NCI-H1694 treated with DMSO at 0.1 percent for 48 hours (cell line): ENCODE data around the gene ZGRF1.
"Not testable (repeated sequence)": the region's sequence is repeated elsewhere in the genome, so short reads cannot be mapped to it uniquely, and the experiment has no call there.

Experiments
- DNase-seq: peaks from one replicate; lab custom pipeline; 2025; lab: John Stamatoyannopoulos, UW

The ZGRF1 gene, protein sequence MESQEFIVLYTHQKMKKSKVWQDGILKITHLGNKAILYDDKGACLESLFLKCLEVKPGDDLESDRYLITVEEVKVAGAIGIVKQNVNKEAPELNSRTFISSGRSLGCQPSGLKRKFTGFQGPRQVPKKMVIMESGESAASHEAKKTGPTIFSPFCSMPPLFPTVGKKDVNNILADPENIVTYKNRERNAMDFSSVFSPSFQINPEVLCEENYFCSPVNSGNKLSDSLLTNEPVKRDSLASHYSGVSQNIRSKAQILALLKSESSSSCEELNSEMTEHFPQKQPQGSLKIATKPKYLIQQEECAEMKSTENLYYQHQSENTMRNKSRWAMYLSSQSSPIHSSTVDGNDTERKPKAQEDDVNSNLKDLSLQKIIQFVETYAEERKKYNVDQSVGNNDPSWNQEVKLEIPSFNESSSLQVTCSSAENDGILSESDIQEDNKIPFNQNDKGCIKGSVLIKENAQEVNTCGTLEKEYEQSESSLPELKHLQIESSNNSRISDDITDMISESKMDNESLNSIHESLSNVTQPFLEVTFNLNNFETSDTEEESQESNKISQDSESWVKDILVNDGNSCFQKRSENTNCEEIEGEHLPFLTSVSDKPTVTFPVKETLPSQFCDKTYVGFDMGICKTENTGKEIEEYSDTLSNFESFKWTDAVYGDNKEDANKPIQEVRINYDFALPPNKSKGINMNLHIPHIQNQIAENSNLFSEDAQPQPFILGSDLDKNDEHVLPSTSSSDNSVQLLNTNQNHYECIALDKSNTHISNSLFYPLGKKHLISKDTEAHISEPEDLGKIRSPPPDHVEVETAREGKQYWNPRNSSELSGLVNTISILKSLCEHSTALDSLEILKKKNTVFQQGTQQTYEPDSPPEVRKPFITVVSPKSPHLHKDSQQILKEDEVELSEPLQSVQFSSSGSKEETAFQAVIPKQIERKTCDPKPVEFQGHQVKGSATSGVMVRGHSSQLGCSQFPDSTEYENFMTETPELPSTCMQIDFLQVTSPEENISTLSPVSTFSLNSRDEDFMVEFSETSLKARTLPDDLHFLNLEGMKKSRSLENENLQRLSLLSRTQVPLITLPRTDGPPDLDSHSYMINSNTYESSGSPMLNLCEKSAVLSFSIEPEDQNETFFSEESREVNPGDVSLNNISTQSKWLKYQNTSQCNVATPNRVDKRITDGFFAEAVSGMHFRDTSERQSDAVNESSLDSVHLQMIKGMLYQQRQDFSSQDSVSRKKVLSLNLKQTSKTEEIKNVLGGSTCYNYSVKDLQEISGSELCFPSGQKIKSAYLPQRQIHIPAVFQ (N-terminal part only)

DNA sequence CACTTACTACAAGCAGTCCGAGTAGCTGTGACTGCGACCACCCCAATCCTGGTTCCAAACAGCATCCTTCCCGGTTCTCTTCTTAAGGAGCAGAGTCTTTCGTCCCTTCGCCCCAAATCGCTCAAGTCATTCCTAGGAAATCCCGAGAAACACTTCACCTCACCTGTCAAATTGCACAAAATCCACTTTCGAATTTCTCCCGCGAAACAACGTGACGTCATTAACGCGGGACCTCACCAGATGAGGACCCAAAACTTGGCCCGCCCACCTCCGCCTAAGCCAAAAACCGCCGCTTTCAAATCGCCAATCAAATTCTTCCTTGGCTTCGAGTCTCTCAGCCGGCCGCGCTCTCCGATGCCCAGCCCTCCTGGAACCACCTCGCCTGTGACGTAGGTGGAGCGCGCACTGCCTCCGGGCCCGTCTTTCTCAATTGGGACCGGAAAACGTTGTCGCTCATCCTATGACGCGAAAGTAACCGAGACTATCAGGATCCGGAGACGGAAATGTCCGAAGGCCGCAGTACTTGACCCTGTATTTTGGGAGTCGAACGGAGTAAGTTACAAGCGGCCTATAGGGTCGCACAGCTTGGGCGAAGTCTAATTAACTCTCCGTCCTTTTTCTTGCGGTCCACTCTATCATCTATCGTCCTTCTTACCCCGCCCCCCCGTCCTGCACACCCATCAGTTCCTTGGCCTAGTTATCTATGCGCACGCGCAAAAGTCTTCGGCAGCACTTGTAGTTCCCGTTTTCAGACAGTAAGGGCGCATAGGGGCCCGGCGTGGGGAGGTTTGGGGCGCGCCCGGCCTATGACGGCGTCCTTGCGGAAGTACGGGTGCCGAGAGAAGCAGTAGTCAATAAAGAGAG is at the start of gene ZGRF1, which contains the start of gene LARP7:
TSS of gene ZGRF1 (minus strand) at position 222 of the 864 bp plus-strand sequence. CDS start 3,733 bp downstream, outside the sequence.
TSS of gene LARP7 (plus strand) at position 456 of the 864 bp plus-strand sequence. CDS start 7,527 bp downstream, outside the sequence.
- peak; percentile 96 for DNase-seq

DNA sequence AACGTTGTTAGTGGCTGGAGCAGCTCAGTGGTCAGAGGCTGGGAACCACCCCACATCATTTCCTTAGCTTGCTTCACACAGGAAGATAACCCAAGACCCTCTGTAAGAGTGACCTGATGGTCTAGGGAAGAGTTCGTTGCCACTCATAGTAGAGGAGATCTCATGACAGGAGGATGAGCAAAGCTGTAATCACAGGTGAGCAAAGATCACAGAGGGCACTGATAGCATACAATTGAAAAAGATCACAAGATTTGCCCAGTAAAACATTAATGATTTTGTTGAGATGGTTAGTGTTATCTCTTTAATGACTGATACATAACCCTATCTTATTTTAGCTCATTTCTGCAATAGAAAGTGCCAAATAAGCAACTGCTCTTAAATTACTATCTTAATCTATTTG is 44.3 kb upstream of the ZGRF1 start:
- DNase-seq: no peak

DNA sequence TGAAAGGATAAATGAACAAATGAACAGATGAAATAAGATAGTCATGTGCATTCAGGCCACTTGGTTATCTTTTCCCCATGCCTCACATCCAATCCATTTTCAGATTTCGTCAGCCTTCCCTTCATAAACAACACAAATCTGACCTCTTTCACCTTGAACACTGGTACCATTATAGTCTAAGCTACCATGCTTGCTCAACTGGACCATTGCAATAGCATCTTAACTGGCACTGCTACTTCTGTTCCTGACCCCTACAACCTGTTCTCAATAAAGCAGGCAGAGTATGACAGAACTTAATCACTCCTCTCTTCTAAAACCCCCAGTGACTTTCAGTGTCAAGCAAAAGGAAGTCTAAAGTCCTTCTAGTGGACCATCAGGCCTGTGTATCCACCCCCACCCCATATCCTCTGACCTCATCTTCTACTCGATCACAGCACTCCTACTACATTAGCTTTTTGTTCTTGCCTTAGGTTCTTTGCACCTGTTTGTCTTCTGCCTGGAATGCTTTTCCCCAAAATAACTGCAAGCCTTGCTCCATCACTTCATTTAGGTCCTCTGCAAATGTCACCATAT is 40.9 kb upstream of the ZGRF1 start:
- DNase-seq: no peak

DNA sequence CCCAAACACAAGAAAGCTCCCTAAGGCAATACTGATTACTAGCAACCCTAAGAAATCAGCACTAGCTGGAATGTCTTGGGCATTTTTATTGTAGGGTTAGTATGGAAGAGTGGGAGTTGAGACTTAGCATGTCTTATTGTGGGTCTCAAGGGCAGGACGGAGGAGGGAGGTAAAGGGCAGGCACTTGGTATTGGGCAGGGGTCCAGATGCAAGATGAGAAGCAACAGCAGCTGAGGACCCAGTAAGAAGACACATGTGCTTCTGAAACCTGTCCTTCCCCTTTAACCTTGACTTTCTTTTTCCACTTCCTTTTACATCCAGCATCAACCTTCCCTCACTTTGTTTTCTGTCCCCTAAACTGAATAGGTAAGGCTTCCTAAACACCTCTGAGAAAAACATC is 37.7 kb upstream of the ZGRF1 start:
- no peak for DNase-seq

DNA sequence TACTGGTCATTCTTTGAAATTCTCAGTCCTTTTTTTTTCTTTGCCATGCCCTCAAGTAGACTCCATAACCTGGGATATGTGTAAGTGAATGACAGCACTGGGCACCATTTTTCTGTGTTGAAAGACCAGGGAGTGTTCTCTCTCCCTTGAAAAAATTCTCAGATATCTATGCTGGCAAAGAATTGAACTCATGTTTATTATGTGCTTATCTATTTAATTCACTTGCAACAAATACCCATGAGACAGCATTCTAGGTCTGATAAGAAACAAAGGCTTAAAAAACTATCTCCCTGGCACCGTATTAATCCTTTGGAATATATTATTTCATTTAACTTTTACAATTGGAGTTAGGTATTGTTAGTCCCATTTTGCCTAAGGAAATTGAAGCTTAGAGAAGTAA is 37.0 kb upstream of the ZGRF1 start:
- no peak for DNase-seq

DNA sequence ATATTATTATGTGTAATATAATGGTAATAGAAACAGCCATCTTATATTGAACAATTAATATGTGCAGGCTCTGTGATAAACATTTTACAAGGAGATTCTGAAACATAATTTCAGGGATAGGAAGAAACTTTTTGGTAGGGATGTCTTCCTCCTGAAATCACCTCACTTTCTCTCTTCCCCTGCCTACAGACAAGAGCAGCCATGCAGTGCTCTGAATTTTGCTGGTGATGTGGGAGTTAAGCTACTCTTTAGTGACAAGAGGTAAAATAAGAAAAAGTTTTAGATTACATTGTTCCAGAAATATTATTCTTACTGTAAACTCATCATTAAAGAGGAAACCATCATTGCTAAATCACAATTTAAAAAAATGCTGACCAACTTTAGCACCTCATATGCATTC is 36.4 kb upstream of the ZGRF1 start:
- DNase-seq: no peak

DNA sequence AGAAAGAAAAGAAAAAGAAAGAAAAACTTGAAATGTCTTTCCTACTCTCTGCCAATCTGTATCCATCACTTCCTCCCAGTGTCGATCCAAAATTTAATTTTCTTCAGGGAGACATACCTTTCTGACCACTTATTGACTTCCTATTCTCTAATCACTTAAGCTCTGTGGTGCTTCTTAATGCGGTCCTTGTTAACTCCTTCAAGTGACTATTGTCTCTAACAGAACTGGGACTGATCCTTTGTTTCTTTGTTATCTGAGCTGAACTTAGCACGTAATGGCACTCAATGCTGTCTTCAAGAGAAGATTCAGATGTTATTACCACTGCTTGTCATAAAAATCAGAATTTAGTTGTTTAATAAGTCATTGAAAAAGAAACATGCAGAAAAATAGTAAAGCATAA is 31.4 kb upstream of the ZGRF1 start:
- no peak for DNase-seq

DNA sequence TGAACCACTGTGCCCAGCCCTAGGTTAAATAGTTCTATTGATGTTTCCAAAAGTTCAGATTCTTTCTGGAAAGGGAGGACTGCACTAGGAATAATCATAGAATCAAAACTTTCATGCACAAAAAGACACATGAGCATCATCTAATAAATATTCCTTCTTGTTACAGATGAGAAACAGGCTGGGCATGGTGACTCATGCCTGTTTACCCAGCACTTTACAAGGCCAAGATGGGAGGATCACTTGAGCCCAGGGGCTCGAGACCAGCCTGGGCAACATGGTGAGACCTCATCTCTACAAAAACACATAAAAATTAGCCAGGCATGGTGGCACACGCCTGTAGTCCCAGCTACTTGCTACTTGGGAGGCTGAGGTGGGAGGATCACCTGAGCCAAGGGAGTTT is 27.9 kb upstream of the ZGRF1 start:
- DNase-seq: no peak

DNA sequence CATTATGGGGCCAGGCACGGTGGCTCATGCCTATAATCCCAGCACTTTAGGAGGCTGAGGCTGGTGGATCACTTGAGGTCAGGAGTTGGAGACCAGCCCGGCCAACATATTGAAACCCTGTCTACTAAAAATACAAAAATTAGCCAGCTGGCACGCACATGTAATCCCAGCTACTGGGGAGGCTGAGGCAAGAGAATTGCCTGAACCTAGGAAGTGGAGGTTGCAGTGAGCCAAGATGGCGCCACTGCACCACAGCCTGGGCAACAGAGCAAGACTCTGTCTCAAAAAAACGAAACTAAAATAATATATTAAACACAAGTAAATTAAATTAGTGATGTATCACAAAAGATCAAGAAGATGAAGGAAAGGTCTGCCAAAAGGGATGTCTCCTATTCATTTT is 19.4 kb upstream of the ZGRF1 start:
- DNase-seq: not testable (repeated sequence)

DNA sequence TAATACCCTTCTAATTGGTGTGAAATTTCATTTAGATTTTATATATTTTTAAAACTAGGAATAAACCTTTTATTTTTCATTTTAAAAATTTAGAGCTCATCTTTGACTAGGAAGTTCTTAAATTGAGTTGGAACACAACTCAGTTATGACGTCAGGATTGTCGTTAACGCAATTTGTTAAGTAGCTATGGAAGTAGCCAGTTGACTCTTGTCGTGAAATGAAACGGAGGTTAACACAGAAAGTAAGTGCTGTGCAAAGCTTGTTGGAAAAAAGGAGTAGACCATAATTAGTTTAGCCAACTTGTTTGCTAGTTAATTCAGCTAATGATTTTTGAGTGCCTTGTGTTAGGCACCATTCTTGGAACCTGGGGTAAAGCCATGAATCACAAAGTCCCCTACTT is 18.6 kb upstream of the ZGRF1 start:
- no peak for DNase-seq

DNA sequence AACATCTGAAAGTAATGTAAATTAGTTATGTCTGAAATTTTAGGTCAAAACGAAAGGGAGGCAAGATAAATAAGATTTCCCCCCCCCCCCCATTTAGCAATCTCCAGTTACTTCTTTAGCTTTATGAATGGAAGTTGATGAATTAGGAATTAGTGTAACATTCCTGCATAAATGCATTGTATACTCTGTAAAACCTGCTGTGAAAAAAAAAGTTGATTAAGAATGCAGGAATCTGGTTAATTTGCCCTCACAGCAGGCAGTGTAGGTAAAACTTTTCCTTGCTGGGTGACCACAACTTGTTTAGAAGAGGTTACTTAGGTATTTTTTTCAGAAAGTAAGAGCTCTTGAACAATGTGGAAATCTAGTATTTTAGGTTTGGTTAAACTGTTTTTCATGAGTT is 15.5 kb upstream of the ZGRF1 start:
- DNase-seq: no peak

DNA sequence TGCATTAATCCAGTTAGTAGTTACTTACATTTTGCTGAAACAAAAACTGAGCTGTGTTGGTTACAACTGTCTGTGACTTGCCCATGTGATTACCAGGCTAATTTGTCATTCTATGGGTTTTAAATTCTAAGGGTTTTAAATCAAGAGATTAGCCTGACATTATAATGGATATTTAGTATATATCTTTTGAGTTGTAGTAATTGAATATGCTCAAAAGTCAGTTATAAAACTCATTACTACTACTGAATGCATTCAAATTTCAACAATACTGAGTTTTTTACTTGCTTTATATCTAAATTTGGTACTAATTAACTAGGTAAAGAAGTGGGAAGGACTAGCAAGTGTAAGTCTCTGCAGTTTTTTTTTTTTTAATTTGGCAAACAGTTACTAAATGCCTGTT is 14.9 kb upstream of the ZGRF1 start:
- DNase-seq: no peak

DNA sequence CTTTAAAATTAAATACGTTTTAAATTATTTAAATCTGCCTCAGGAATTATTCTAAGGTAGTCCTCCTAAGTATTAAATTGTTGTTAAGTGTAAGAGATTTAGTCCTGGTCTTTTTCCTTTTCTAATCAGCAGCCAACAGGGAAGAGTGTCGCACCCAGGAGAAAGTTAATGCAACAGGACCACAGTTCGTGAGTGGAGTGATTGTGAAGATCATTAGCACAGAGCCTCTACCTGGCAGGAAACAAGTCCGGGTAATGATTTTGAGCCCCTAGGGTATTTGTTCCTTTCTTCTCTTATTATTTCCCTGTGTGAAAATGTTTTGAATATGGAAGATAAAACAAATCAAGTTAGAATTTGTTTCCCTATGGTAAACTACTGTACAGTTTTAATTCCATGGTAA is 13.6 kb upstream of the ZGRF1 start:
- DNase-seq: no peak

DNA sequence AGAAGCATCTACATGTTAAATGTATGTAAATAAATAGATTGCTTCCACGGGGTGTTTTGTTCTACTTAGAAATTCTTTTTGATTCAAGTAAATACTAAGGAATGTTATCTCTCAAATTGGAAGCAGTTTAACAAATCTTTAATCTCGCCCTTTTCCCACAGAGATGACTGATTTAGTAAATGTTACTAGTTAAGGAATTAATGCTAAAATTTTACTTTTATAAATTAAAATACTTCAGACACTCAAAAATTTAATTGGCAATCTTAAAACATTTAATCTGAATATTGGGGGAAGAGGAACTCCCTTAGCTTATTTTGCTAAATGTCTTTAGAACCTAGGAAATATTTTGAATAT is 12.3 kb upstream of the ZGRF1 start:
- no peak for DNase-seq

DNA sequence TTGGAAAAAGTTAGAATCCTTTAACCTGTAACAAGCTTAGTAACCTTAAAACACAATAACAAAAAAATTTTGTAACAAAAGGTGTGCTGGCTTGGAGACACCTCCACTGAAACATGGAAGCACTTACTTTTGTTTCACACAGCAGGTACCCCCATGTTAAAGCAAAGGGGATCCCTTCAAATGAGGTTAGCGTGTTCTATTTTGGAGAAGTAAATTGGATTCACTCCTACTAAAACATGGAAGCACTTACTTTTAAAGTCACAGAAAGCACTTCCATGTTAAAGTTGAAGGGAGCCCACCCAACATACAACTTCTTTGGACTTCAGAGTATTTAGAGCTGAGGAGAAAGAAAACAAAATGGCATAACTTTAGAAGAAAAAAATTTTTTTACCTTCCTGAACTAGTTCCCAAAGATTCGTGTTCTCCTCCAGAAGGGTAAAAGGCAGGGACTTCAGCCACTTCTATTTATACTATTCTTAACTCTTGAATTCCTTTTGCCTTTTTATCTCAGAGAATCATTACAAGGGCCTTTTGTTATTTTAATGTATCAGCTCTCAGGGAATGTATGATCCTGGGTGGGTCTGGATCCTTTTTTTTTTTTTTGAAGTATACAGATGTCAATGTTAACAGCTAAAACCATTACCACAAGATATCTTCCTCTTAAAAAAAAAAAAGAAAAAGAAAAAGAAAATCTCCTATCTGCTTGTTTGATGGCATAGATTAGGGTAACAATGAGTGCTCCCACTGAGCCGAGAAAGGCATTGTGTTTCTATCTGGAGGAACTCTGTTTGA is 11.8 kb upstream of the ZGRF1 start:
- no peak for DNase-seq

DNA sequence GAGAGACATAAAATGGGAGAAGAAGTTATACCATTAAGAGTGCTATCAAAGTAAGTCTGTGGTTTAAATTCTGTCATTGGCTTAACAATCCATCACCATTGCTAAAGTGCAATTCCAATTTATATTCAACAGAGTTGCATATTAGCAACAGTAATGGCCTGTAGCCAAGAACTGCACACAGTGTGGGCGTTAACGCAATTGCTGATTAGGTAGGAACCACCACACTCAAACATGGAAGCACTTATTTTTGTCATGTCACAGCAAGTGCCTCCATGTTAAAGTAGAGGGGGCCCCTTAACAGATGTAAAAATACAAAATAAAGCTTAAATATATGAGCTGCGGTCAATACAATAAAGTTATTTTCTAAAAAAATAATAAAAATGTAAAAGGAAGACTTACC is 11.1 kb upstream of the ZGRF1 start:
- DNase-seq: no peak

DNA sequence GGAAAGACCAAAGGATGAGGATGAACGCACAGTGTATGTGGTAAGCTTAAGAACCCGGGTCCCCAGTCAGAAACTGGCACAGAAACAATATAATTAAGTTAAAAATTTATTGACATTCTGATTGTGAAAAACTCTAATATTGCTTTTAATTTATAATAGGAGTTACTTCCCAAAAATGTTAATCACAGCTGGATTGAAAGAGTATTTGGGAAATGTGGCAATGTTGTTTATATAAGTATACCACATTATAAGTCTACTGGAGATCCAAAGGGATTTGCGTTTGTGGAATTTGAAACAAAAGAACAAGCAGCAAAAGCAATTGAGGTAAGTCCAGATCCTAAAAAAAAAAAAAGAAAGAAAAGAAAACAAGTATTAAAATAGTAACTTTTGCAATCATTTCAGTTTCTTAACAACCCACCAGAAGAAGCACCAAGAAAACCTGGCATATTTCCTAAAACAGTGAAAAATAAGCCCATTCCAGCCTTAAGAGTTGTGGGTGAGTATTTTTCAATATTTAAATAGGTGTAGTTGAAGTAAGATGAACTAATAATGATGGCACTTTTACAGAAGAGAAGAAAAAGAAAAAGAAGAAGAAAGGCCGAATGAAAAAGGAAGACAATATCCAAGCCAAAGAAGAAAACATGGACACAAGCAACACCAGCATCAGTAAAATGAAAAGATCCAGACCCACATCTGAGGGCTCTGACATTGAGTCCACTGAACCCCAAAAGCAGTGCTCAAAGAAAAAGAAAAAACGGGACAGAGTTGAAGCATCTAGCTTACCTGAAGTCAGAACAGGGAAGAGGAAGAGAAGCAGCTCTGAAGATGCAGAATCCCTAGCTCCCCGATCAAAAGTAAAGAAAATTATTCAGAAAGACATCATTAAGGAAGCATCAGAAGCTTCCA is 10.2 kb upstream of the ZGRF1 start:
- no peak for DNase-seq

DNA sequence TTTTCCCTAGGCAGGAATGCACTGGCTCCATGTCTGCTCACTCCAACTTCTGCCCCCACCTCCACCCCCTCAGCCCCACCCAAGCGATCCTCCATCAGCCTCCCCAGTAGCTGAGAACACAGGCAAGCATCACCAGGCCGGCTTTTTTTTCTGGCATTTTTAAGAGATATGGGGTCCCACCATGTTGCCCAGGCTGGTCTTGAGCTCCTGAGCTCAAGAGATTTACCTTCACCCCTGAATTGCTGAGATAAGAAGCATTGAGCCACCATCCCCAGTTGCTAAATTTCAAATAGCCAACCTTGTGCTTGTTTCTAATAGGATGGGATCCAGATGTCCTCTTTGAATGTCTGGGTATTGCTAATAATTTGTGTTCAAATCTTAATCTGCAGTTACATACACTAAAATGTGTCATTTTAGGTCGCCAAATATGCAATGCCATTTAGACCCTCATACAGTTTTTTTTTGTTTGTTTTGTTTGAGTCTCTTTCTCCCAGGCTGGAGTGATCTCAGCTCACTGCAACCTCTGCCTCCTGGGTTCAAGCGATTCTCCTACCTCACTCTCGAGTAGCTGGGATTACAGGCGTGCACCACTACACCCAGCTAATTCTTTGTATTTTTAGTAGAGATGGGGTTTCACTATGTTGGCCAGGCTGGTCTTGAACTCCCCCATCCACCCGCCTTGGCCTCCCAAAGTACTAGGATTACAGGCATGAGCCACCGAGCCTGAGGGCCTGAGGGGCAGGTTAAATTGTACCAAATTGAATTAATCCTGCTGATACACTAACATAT is 9.0 kb upstream of the ZGRF1 start:
- DNase-seq: no peak
